IMR-90 (cell line): Measurements from ENCODE around the gene LRRC14B. TPM values are rescaled to one million over a fixed set of nuclear protein-coding genes. Genes with fewer than 3 reads are reported as not detected.

Experiments used
- ATAC-seq: fragments of 200-7000 bp; cut with Tn5 transposase; 2 replicates; pipeline ENCODE4 v1.9.1; 2020; ENCODE audit warnings: low read depth, mild to moderate bottlenecking, moderate library complexity
- BruUV-seq: library from RNA; stranded (reverse); fragments of 400-500 nt; replicated peaks from 2 replicates; lab custom pipeline; 2021; lab: Mats Ljungman, UMichigan
- CTCF ChIA-PET: fragments of 300-600 bp; formaldehyde crosslinking; extraction: SDS; loops from one replicate; lab custom pipeline; 2021; ENCODE audit warnings: antibody characterized with exemption; lab: Yijun Ruan, JAX
- POLR2A ChIA-PET: fragments of 300-600 bp; sonication (Branson Sonifier 250); formaldehyde crosslinking; loops from one replicate; lab custom pipeline; 2022; ENCODE audit warnings: antibody characterized with exemption; ENCODE audit not compliant: unreplicated experiment; lab: Charles Lee
- DNase-seq: peaks from one replicate; pipeline ENCODE4 v3.0.0; 2013
- H2AFZ ChIP-seq: replicated peaks from 2 replicates; pipeline ENCODE3; 2013; ENCODE audit warnings: low read length, mild to moderate bottlenecking; ENCODE audit not compliant: poor library complexity
- H2AK5ac ChIP-seq: 2 replicates; pipeline ENCODE4 v1.6.1; 2013; ENCODE audit warnings: low read depth, low read length, inconsistent platforms
- H2AK9ac ChIP-seq: replicated peaks from 2 replicates; pipeline ENCODE3; 2013; ENCODE audit warnings: mild to moderate bottlenecking, low read depth, low read length, moderate library complexity; ENCODE audit not compliant: poor library complexity
- H2BK120ac ChIP-seq: 2 replicates; pipeline ENCODE4 v1.6.1; 2013; ENCODE audit warnings: low read depth, low read length, inconsistent platforms
- H2BK15ac ChIP-seq: 3 replicates; pipeline ENCODE4 v1.6.1; 2013; ENCODE audit warnings: low read depth, low read length, inconsistent platforms
- H2BK20ac ChIP-seq: 2 replicates; pipeline ENCODE4 v1.6.1; 2013; ENCODE audit warnings: low read depth, mild to moderate bottlenecking, inconsistent platforms, low read length, moderate library complexity
- H2BK5ac ChIP-seq: 2 replicates; pipeline ENCODE4 v1.6.1; 2013; ENCODE audit warnings: mild to moderate bottlenecking, low read depth, low read length, inconsistent platforms; ENCODE audit not compliant: poor library complexity, severe bottlenecking
- H3K14ac ChIP-seq: replicated peaks from 2 replicates; pipeline ENCODE4 v1.6.1; 2013; ENCODE audit warnings: low read depth, low read length, inconsistent platforms
- H3K18ac ChIP-seq: 2 replicates; pipeline ENCODE4 v1.6.1; 2013; ENCODE audit warnings: low read depth, low read length, control low read depth
- H3K23ac ChIP-seq: 2 replicates; pipeline ENCODE4 v1.6.1; 2013; ENCODE audit warnings: low read depth, low read length, inconsistent platforms
- H3K27ac ChIP-seq: 2 replicates; pipeline ENCODE4 v1.5.1; 2013; ENCODE audit warnings: mild to moderate bottlenecking, control low read depth, low read length; ENCODE audit not compliant: insufficient read depth
- H3K27me3 ChIP-seq: 2 replicates; pipeline ENCODE4 v1.6.1; 2013; ENCODE audit warnings: low read length; ENCODE audit not compliant: control insufficient read depth, insufficient read depth
- H3K36me3 ChIP-seq: 2 replicates; pipeline ENCODE4 v1.6.1; 2013; ENCODE audit warnings: low read length, mixed read lengths; ENCODE audit not compliant: control insufficient read depth, insufficient read depth
- H3K4ac ChIP-seq: 2 replicates; pipeline ENCODE4 v1.6.1; 2013; ENCODE audit warnings: low read depth, low read length, inconsistent platforms
- H3K4me1 ChIP-seq: 2 replicates; pipeline ENCODE4 v1.6.1; 2013; ENCODE audit warnings: low read length, mixed read lengths; ENCODE audit not compliant: control insufficient read depth, insufficient read depth
- H3K4me2 ChIP-seq: 2 replicates; pipeline ENCODE4 v1.6.1; 2013; ENCODE audit warnings: low read depth, mild to moderate bottlenecking, control low read depth, low read length, moderate library complexity
- H3K4me3 ChIP-seq: 2 replicates; pipeline ENCODE4 v1.5.1; 2013; ENCODE audit warnings: low read depth, mild to moderate bottlenecking, control low read depth, low read length, moderate library complexity; ENCODE audit not compliant: insufficient read depth
- H3K56ac ChIP-seq: 2 replicates; pipeline ENCODE4 v1.6.1; 2013; ENCODE audit warnings: low read length, inconsistent platforms; ENCODE audit not compliant: insufficient read depth; ENCODE audit errors: extremely low read depth
- H3K79me1 ChIP-seq, 2 experiments: 2 replicates each; pipeline ENCODE4 v1.6.1; 2013; ENCODE audit warnings: low read length in 2 of 2, inconsistent platforms in 1 of 2, low read depth in 1 of 2
- H3K9ac ChIP-seq: 2 replicates; pipeline ENCODE4 v1.6.1; 2013; ENCODE audit warnings: low read depth, low read length, control low read depth
- H3K9me1 ChIP-seq: 2 replicates; pipeline ENCODE4 v1.6.1; 2013; ENCODE audit warnings: low read length, inconsistent platforms; ENCODE audit not compliant: insufficient read depth
- H3K9me3 ChIP-seq: 2 replicates; pipeline ENCODE4 v1.6.1; 2013; ENCODE audit warnings: low read length; ENCODE audit not compliant: control insufficient read depth, insufficient read depth
- H4K20me1 ChIP-seq: 2 replicates; pipeline ENCODE4 v1.6.1; 2013; ENCODE audit warnings: low read length, inconsistent platforms; ENCODE audit not compliant: insufficient read depth
- H4K5ac ChIP-seq: 2 replicates; pipeline ENCODE4 v1.6.1; 2013; ENCODE audit warnings: mild to moderate bottlenecking, low read depth, low read length, control low read depth
- H4K8ac ChIP-seq, 2 experiments: 2 replicates each; pipeline ENCODE4 v1.6.1; 2013; ENCODE audit warnings: low read depth in 2 of 2, low read length in 2 of 2, control low read depth in 1 of 2, inconsistent platforms in 1 of 2
- H4K91ac ChIP-seq: 2 replicates; pipeline ENCODE4 v1.6.1; 2013; ENCODE audit warnings: low read depth, low read length, inconsistent platforms; ENCODE audit not compliant: insufficient read depth
- MAFK ChIP-seq: IDR thresholded peaks from 2 replicates; pipeline ENCODE4 v1.6.1; 2012; ENCODE audit warnings: low read depth, low read length, improper control_type of control experiment
- MAZ ChIP-seq: IDR thresholded peaks from 2 replicates; pipeline ENCODE4 v1.6.1; 2012; ENCODE audit warnings: low read depth, mild to moderate bottlenecking, low read length, improper control_type of control experiment, moderate library complexity, borderline replicate concordance
- RAD21 ChIP-seq: IDR thresholded peaks from 2 replicates; pipeline ENCODE4 v1.6.1; 2012; ENCODE audit warnings: low read length, improper control_type of control experiment
- SMC3 ChIP-seq: fragments of 150-350 bp; IDR thresholded peaks from 2 replicates; pipeline ENCODE4 v1.6.1; 2016; ENCODE audit warnings: low read depth, mild to moderate bottlenecking, antibody characterized with exemption, low read length, moderate library complexity
- WGBS, 2 experiments: methylation state at CpG; one replicate each; pipeline versions ENCODE4 v1.1.5 to v1.1.7; 2013; ENCODE audit warnings: missing lambda C conversion rate in 2 of 2; ENCODE audit not compliant: insufficient read length in 1 of 2; ENCODE audit errors: extremely low coverage in 2 of 2; 5-methylcytosine and 5-hydroxymethylcytosine counted together
- dilution Hi-C: fragments of 300-500 bp; cut with HindIII; formaldehyde crosslinking; loops from one replicate; pipeline ENCODE4 v1.14.3; 2018; ENCODE audit warnings: low sequenced_read_pairs; ENCODE audit not compliant: unreplicated experiment
- in situ Hi-C: fragments of 300-500 bp; cut with MboI; formaldehyde crosslinking; loops from 3 replicates; pipeline ENCODE4 v1.14.3; 2019; ENCODE audit warnings: low sequenced_read_pairs, inconsistent platforms, mixed read lengths
- intact Hi-C: fragments of 100-400 bp; cut with micrococcal nuclease; formaldehyde crosslinking; loops from 2 replicates; pipeline ENCODE4 v1.10.0; 2022
- polyA plus RNA-seq, 3 experiments: library from polyadenylated mRNA; depleted of rRNA; stranded (reverse); fragments of >200 nt; gene quantifications; 2 replicates each; pipeline ENCODE4 v1.2.3, GENCODE V29; 2012; ENCODE audit warnings: low replicate concordance in 1 of 3
- total RNA-seq: library from RNA; depleted of rRNA; stranded (reverse); fragments of >200 nt; gene quantifications from 2 replicates; pipeline ENCODE4 v1.2.3, GENCODE V29; 2012

Gene LRRC14B
- total and polyA plus RNA-seq, 2 of the 4 experiments (the other 2 are of a cell fraction): not detected

GRCh38 chr5:230711-231110 lies 39.4 kb downstream of the LRRC14B start:
- dilution Hi-C loops: no loop called here
- in situ Hi-C loops: loop anchor here (10.0 kb wide), 1 partner anchor 1364 kb away; no protein-coding TSS in a partner anchor
- WGBS, 2 experiments: no CpG with 5 or more reads among the region's 14 CpGs

More at GRCh38 chr5:230711-231110, 39.4 kb downstream of the LRRC14B start:
- Histone ChIP-seq H3K27me3 (no peaks in the 10 kb centered on the region), H3K27ac (no peak overlapping the region), H4K20me1 (no peaks in the 10 kb centered on the region), H3K56ac (no peak overlapping the region), H3K9me3 (no peaks in the 10 kb centered on the region), H3K9ac (no peak overlapping the region), H2BK15ac (no peak overlapping the region), H2BK20ac (no peak overlapping the region), H3K14ac (no peak overlapping the region), H3K18ac (no peak overlapping the region), H3K4ac (no peak overlapping the region), H4K91ac (no peak overlapping the region), H3K79me1 (peaks cover 18 to 21% of the 10 kb centered on the region in 2 experiments), H3K36me3 (peaks cover 62% of the 10 kb centered on the region), H3K4me3 (no peak overlapping the region), H4K8ac (no peak overlapping the region), H2BK5ac (no peak overlapping the region), H4K5ac (no peak overlapping the region), H2AK5ac (no peak overlapping the region), H3K23ac (no peak overlapping the region), H3K4me2 (no peak overlapping the region), H2BK120ac (no peak overlapping the region), H2AK9ac (no peak overlapping the region), H2AFZ (no peak overlapping the region), H3K9me1 (no peaks in the 10 kb centered on the region; the same call in 1 of the 2 replicates), H3K4me1 (no peaks in the 10 kb centered on the region)
- intact Hi-C loops: no loop called here
- no TSS peak for BruUV-seq
- no peak for ATAC-seq
- TF ChIP-seq RAD21 (no peak), SMC3 (no peak), MAFK (no peak), MAZ (no peak)
- ChIA-PET POLR2A (no interaction called here), CTCF (no interaction called here)
- no peak for DNase-seq
